Choroid plexus epithelial cell (primary cell): ENCODE data around the gene PTPN7.
"Not testable (repeated sequence)": the region's sequence is repeated elsewhere in the genome, so short reads cannot be mapped to it uniquely, and the experiment has no call there.

Experiments used
- DNase-seq: peaks from one replicate; pipeline ENCODE4 v3.0.0-alpha.2; 2010; ENCODE audit warnings: low read depth
- H3K4me3 ChIP-seq: 2 replicates; pipeline ENCODE4 v1.5.1; 2011; ENCODE audit warnings: low read depth, mild to moderate bottlenecking, control low read depth, low read length, moderate library complexity
- CTCF ChIP-seq: conservative IDR thresholded peaks from 2 replicates; pipeline ENCODE4 v1.5.1; 2011; ENCODE audit warnings: low read depth, mild to moderate bottlenecking, control low read depth, inconsistent platforms, low read length, moderate library complexity

Gene PTPN7

GRCh38 chr1:202117898-202118371, 42.5 kb downstream of the PTPN7 start:
- no peak for DNase-seq
- no peak for TF ChIP-seq CTCF
- no peak overlapping the region for H3K4me3 ChIP-seq

GRCh38 chr1:202116287-202116686, 44.1 kb downstream of the PTPN7 start:
- no peak for TF ChIP-seq CTCF
- no peak overlapping the region for H3K4me3 ChIP-seq
- DNase-seq, result no peak

GRCh38 chr1:202113690-202114300, 46.6 kb downstream of the PTPN7 start:
- DNase-seq, result no peak
- no peak for TF ChIP-seq CTCF
- no peak overlapping the region for H3K4me3 ChIP-seq

GRCh38 chr1:202112859-202113689, 47.3 kb downstream of the PTPN7 start:
- no peak for DNase-seq
- no peak overlapping the region for H3K4me3 ChIP-seq
- TF ChIP-seq CTCF, result no peak

- not testable (repeated sequence) for H3K4me3 ChIP-seq, DNase-seq
Measured at GRCh38 chr1:202111589-202111988, 48.8 kb downstream of the PTPN7 start.

- no peak overlapping the region for H3K4me3 ChIP-seq
- DNase-seq, result no peak
- no peak for TF ChIP-seq CTCF
Measured at GRCh38 chr1:202110977-202111376, 49.4 kb downstream of the PTPN7 start.

- TF ChIP-seq CTCF, result no peak
- no peak overlapping the region for H3K4me3 ChIP-seq
- no peak for DNase-seq
Measured at GRCh38 chr1:202107801-202108731, 52.3 kb downstream of the PTPN7 start.
